GM21367 (cell line): ENCODE data around the gene ACTN4.

ENCODE experiments used
- ATAC-seq: cut with Tn5 transposase; IDR thresholded peaks from one replicate; pipeline ENCODE4 v1.9.1; 2021; ENCODE audit not compliant: unreplicated experiment

ACTN4 gene

GRCh38 chr19:38635483-38636399 lies 11.7 kb upstream of the ACTN4 start:
- ATAC-seq = no peak

GRCh38 chr19:38638461-38638860 lies 9.0 kb upstream of the ACTN4 start:
- ATAC-seq = no peak

- no peak for ATAC-seq
Observed at GRCh38 chr19:38639679-38640078, 7.8 kb upstream of the ACTN4 start.

GRCh38 chr19:38640368-38640767 lies 7.1 kb upstream of the ACTN4 start:
- ATAC-seq = no peak

- no peak for ATAC-seq
Observed at GRCh38 chr19:38642176-38642575, 5.3 kb upstream of the ACTN4 start.

GRCh38 chr19:38644719-38645118 lies 2.7 kb upstream of the ACTN4 start:
- no peak for ATAC-seq

GRCh38 chr19:38647966-38648768 lies 718 bp downstream of the ACTN4 start:
- ATAC-seq = no peak

- ATAC-seq = no peak
Observed at GRCh38 chr19:38648769-38649304, 1.4 kb downstream of the ACTN4 start.

GRCh38 chr19:38649305-38650171 lies 2.1 kb downstream of the ACTN4 start:
- ATAC-seq = no peak

GRCh38 chr19:38650172-38650775 lies 2.8 kb downstream of the ACTN4 start:
- ATAC-seq = no peak

GRCh38 chr19:38650911-38651584 lies 3.6 kb downstream of the ACTN4 start:
- ATAC-seq = no peak

GRCh38 chr19:38653028-38653571 lies 5.7 kb downstream of the ACTN4 start:
- ATAC-seq = no peak

- ATAC-seq = no peak
Observed at GRCh38 chr19:38654628-38655055, 7.2 kb downstream of the ACTN4 start.

GRCh38 chr19:38655148-38655824 lies 7.8 kb downstream of the ACTN4 start:
- ATAC-seq = no peak

- no peak for ATAC-seq
Observed at GRCh38 chr19:38656171-38656981, 8.9 kb downstream of the ACTN4 start.

GRCh38 chr19:38657633-38658222 lies 10.3 kb downstream of the ACTN4 start:
- ATAC-seq = no peak

GRCh38 chr19:38658462-38659306 lies 11.2 kb downstream of the ACTN4 start:
- ATAC-seq = no peak
